GM04503 (cell line): ENCODE data around the gene CDA.
A peak's percentile ranks its signal among the peaks of the same experiment; 100 is the strongest.
"Not testable (repeated sequence)": the region's sequence is repeated elsewhere in the genome, so short reads cannot be mapped to it uniquely, and the experiment has no call there.

ENCODE experiments used
- DNase-seq: peaks from one replicate; pipeline ENCODE4 v3.0.0-alpha.2; 2012; ENCODE audit warnings: low read depth

Gene CDA

GRCh38 chr1:20586953-20587660 is 1.8 kb upstream of the CDA start:
- no peak for DNase-seq

DNA sequence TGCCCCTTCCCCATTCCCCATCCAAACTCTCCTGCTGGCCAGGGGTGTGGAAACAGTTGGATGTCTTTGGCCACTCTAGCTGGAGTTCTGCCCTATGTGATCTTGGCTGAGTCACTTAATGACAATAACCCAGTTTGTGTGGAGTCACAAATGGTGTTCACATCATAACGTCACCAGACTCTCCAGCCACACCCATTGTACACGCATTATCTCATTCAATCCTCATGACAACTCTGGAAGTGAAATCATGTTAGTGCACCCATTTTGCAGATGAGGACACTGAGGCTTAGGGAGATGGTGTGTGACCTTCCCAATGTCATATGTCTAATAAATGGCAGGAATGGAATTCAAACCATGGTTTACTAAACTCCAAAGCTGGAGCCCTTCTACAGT is 1.2 kb upstream of the CDA start:
- no peak for DNase-seq

- no peak for DNase-seq
These were observed 708 bp downstream of the CDA start for GRCh38 chr1:20589331-20590278.

DNA sequence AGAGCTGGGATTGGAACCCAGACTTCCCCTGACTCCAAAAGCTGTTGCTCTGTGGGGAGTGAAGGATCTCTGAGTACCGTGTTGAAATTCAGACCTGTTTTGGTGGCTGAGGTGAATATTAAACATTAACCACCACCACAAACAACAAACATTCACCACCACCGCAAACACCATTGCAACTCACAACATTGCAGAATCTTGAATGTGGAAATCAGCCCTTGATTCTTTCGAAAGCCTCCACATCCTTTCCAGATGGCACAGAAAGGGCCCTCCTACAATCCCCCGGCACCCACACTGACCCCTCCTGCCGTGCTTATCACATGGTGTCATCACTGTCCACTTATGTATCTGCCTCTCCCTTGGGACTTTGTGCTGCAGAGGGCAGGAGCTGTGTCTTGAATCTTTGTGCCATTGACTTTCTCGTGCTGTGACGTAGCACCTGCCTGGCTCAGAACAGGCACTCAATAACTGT is 1.4 kb downstream of the CDA start:
- DNase-seq = peak; percentile 67

- DNase-seq = no peak
These were observed 4.9 kb downstream of the CDA start for GRCh38 chr1:20593756-20594155.

DNA sequence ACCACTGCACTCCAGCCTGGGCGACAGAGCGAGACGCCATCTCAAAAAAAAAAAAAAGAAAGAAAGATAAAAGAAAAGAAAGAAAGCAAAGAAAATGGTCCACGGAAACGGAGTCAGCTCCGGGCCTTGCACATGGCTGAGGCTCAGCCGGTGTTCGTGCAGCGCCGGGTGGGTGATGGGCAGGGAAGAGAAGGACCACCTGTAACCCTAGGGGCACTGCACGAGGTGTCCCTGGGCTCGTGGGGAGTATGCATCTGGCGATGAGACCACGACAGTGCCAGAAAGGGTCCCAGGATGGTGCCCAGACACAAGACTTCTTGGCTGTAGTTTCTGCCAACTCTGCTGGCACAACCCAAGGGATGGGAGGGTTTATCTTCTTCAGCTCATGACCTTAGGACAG is 5.8 kb downstream of the CDA start:
- no peak for DNase-seq

DNA sequence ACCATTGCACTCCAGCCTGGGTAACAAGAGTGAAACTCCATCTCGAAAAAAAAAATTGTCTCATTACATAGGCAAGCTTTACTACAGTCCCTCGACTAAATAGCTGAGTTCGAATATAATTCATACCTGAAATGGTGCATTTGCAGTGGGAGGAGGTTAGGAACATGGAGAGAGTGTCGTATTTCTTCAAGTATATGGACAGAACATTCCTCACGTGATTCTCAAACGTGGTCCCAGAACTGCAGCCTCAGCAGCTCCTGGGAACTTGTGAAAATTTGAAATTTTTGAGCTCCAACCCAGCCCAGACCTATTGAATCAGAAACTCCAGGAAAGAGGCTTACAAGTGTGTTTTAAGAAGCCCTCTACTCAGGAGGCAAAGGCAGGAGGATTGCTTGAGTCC is 7.2 kb downstream of the CDA start:
- DNase-seq = no peak

GRCh38 chr1:20597650-20598049 is 8.8 kb downstream of the CDA start:
- no peak for DNase-seq

- no peak for DNase-seq
These were observed 11.3 kb downstream of the CDA start for GRCh38 chr1:20600156-20600555.

- no peak for DNase-seq
These were observed 12.4 kb downstream of the CDA start for GRCh38 chr1:20601129-20601825.

- DNase-seq = no peak
These were observed 14.1 kb downstream of the CDA start for GRCh38 chr1:20602851-20603450.

- peak; percentile 80 for DNase-seq
These were observed 14.9 kb downstream of the CDA start for GRCh38 chr1:20603504-20604464.

- no peak for DNase-seq
These were observed 15.8 kb downstream of the CDA start for GRCh38 chr1:20604678-20605077.

GRCh38 chr1:20606801-20607570 is 18.1 kb downstream of the CDA start:
- not testable (repeated sequence) for DNase-seq

DNA sequence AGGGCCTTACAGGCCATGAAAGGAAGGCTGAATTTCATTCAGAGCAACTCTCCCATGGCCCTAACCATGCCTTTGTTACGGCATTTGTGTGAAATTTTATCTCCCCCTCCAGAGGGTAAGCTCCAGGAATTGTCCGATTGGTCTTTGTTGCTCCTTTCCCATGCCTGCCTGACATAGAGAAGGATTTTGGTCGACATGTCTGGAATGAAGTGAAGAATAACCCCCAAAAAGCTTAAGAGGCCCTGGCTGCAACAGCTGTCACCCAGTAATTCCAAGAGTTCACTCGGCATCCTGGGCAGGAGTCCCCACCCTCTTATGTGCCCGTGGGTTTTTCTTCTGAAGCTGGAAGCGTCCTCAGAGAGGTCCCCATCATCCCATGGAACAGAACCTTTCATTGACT is 20.6 kb downstream of the CDA start:
- DNase-seq = no peak

DNA sequence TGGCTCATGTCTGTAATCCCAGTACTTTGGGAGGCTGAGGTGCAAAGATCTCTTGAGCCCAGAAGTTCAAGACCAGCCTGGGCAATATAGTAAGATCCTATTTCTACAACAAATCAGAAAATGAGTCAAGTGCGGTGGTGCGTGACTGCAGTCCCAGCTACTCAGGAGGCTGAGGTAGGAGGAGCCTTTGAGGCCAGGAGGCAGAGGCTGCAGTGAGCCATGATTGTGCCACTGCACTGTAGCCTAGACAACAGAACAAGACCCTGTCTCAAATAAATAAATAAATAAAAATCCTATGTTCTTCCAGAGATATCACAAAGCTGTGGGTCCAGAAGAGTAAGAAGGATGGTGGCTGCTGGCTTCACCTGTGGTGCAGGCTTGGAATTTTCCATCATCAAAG is 22.1 kb downstream of the CDA start:
- DNase-seq = no peak

GRCh38 chr1:20611652-20612051 is 22.8 kb downstream of the CDA start:
- DNase-seq = no peak

DNA sequence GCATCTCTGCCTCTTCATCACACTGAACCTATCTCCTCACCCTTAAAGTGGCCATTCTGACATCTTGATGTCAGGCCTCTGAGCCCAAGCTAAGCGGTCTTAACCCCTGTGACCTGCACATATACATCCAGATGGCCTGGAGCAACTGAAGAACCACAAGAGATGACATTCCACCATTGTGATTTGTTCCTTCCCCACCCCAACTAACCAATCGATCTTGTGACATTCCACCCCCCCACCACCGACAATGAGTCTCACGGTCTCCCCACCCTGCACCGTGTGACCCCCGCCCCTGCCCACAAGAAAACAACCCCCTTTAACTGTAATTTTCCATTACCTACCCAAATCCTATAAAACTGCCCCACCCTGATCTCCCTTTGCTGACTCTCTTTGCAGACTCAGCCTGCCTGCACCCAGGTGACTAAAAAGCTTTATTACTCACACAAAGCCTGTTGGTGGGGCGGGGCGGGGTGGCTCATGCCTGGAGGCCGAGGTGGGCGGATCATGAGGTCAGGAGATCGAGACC is 23.4 kb downstream of the CDA start:
- DNase-seq = no peak

DNA sequence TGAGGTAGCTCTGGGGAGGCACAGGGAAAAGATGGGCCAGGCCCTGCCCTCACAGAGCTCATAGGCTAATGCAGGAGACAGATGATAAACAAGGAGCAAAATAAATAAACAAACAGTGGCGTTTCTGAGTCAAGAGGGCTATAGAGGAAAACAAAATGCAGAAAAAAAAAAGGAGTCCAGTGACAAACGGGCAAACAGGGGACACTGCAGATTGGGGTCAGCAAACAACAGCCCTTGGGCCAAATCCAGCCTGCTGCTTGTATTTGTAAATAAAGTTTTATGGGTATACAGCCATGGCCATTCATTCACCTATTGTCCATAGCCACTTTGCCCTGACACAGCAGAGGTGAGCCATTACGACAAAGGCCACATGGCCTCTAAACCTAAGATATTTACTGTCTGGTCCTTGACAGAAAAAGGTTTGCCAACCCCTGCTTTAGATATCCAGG is 25.3 kb downstream of the CDA start:
- DNase-seq = no peak
